Hematopoietic multipotent progenitor cell (in vitro differentiated cells): ENCODE measurements around the gene RPRD2. TPM values are rescaled to one million over a fixed set of nuclear protein-coding genes. Genes with fewer than 3 reads are reported as not detected.
"Not testable (repeated sequence)": the region's sequence is repeated elsewhere in the genome, so short reads cannot be mapped to it uniquely, and the experiment has no call there.

Experiments
- DNase-seq, 3 donors: peaks; one replicate each; pipeline ENCODE4 v3.0.0-alpha.2; 2011 to 2015; ENCODE audit warnings: low read depth in 2 of 3, low spot score in 2 of 3
- total RNA-seq: library from RNA; depleted of rRNA; stranded (reverse); fragments of >200 nt; gene quantifications from one replicate; pipeline ENCODE4 v1.2.3, GENCODE V29; 2012

Gene RPRD2
- total RNA-seq = 10.5 TPM

GRCh38 chr1:150363426-150364230, at the start of gene RPRD2:
TSS of gene RPRD2 (plus strand) at chr1:150364147. CDS start at chr1:150364715, 568 bp downstream.
- peak; percentile 94 to 100 (median 100) for DNase-seq

- not testable (repeated sequence) for DNase-seq
Observed at GRCh38 chr1:150314691-150315090, 49.3 kb upstream of the RPRD2 start.

- peak in 2 of 3 donors; percentile 3 for DNase-seq
Observed at GRCh38 chr1:150320667-150320978, 43.3 kb upstream of the RPRD2 start.

- DNase-seq = peak in 1 of 3 donors; percentile 17
Observed at GRCh38 chr1:150321826-150322166, 42.2 kb upstream of the RPRD2 start.

GRCh38 chr1:150322310-150322709, 41.6 kb upstream of the RPRD2 start:
- peak in 2 of 3 donors; percentile 2 for DNase-seq

GRCh38 chr1:150332651-150333290, 31.2 kb upstream of the RPRD2 start:
- DNase-seq = no peak

GRCh38 chr1:150346316-150346715, 17.6 kb upstream of the RPRD2 start:
- no peak for DNase-seq

GRCh38 chr1:150352866-150353265, 11.1 kb upstream of the RPRD2 start:
- no peak for DNase-seq

- DNase-seq = peak in 1 of 3 donors; percentile 35
Observed at GRCh38 chr1:150362721-150363425, 1.1 kb upstream of the RPRD2 start.

- peak; percentile 47 to 79 (median 72) for DNase-seq
Observed at GRCh38 chr1:150364231-150365003, 470 bp downstream of the RPRD2 start.

- peak in 1 of 3 donors; percentile 13 for DNase-seq
Observed at GRCh38 chr1:150365941-150366340, 2.0 kb downstream of the RPRD2 start.

GRCh38 chr1:150366416-150367296, 2.7 kb downstream of the RPRD2 start:
- no peak for DNase-seq

GRCh38 chr1:150371110-150371509, 7.2 kb downstream of the RPRD2 start:
- DNase-seq = no peak

- DNase-seq = no peak
Observed at GRCh38 chr1:150372580-150372979, 8.6 kb downstream of the RPRD2 start.

- DNase-seq = no peak
Observed at GRCh38 chr1:150376110-150376509, 12.2 kb downstream of the RPRD2 start.

GRCh38 chr1:150383631-150384324, 19.8 kb downstream of the RPRD2 start:
- no peak for DNase-seq

- no peak for DNase-seq
Observed at GRCh38 chr1:150385537-150386445, 21.8 kb downstream of the RPRD2 start.

GRCh38 chr1:150386592-150386991, 22.6 kb downstream of the RPRD2 start:
- DNase-seq = no peak
